ENCODE data around the gene SIX1.

SIX1 gene

DNA sequence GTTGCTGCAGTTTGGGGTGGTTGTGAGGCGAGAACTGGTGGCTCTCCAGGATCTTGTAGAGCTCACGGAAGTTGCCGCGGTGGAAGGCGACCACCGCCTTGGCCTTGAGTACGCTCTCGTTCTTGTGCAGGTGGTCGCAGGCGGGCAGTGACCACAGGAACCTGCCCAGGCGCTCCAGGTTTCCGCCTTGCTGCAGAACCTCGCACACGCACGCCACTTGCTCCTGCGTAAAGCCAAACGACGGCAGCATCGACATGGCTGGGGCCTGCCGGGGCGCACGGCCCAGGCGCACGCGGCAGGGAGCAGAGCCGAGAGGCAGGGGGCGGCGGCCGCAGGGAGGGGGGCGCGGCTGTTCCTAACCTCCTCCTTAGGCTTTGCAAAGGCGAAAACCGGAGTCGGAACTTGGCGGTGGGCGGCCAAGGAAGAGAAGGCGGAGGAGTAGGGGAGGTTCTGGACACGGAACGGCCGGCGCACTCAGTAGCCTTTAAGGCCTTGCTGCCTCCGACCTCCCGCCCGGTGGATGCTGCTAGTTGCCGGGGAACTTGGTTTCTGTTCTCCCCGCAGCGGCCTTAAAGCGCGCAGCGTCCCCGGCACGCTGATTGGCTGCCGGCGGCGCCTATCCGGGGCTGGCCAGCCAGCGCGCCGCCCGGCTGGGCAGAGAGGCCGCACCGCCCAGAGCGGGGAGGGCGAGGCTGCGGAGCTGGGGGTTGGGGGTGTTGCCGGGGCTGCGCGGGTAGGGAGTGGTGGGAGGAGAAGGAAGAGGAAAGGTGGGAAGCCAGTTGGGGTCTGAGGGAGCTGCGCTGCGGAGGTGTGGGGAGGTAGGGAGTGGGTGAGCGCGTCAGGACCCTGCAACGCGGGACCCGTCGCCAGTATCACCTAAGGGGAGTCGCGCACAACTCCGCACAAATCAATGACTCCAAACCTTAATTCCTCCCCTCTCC is at the start of gene SIX1:
TSS of gene SIX1 (minus strand) at position 544 of the 941 bp plus-strand sequence. CDS start at position 256, 288 bp downstream.
- DNase-seq (ENCODE audit: low read depth), result no peak

DNA sequence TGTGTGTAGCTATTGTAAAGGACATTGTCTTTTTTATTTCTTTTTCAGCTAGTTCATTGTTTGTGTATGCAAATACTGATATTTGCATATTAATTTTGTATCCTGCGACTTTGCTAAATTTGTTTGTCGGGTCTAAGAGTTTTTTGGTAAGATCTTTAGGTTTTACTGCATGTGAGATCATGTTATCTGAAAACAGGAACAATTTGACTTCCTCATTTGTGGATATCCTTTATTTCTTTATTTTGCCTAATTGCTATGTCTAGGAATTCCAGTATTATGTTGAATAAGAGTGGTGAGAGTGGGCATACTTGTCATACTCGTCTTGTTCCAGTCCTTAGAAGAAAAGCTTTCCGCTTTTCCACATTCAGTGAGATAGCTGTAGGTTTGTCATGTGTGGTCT is 46.0 kb upstream of the SIX1 start:
- DNase-seq (ENCODE audit: low read depth), result no peak

DNA sequence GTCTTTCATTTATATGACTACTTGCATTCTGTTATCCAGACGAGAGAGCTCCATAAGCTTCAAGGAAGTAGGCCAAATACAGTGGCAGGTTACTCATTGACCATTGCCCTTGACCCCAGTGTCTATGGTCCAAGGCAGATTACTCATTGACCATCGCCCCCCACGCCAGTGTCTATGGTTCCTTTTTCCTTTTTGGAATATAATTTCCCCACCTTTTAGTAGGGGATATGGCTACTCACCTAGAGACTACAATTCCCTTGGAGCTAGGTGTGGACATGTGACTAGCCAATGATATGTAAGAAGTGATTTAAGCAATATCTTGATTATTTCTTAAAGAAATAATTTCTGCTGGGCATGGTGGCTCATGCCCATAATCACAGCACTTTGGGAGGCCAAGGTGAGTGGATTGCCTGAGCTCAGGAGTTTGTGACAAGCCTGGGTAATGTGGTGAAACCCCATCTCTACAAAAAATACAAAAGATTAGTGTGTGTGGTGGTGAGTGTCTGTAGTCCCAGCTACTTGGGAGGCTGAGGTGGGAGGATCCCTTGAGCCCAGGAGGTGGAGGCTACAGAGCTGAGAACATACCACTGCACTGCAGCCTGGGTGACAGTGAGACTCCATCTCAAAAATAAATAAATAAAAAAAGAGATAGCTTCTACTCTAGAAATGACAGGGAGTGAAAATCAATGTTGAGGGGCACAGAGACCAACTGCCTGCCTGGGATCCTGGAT is 42.3 kb upstream of the SIX1 start:
- no peak for DNase-seq (ENCODE audit: low read depth)

DNA sequence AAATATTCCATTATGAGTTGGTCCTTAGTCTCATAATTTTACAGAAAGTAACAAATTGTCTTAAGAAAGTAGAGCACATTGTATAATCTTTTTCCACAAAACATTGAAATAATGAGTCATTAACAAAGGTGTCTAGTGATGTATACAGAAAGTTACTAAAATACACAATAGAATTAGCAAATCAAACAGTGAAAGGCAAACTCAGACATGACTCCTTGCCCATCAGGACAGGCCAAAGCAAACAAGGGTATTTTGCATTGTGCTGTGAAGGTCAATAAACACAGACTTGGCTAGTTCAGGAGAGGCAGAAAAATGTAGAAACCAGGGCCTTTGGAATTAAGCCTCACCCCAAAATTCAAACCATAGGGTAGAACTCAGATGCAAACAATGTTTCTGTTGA is 37.6 kb upstream of the SIX1 start:
- no peak for DNase-seq (ENCODE audit: low read depth)

DNA sequence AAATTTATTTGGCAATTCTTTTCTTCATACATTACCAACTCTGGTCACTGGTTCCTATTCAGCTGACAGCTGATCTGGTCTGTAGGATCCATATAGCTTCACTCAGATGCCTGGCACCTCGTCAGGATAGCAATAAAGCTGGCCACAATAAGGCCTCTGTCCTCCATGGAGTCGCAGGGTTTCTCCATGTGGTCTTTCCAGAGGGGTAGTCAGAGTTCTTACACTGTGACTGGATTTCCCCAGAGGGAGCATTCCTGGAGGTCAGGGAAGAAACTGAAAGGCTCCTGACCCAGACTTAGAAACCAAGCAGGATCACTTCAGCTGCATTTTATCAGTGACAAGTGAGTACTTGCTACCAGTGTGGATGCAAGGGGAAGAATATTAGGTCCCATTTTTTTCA is 34.9 kb upstream of the SIX1 start:
- DNase-seq (ENCODE audit: low read depth), result no peak

DNA sequence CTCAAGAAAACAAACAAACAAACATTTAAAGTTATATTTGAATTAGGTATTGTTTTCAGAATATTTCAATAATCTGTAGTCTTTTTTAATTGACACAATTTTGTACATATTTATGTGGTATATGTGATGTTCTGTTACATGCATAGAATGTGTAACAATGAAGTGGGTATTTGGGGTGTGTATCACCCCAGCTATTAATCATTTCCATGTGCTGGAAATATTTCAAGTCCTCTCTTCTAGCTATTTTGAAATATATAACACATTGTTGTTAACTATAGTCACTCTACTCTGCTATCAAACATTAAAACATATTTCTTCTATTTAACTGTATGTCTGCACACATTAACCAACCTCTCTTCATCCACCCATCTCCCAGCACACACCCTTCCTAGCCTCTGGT is 32.0 kb upstream of the SIX1 start:
- no peak for DNase-seq (ENCODE audit: low read depth)

DNA sequence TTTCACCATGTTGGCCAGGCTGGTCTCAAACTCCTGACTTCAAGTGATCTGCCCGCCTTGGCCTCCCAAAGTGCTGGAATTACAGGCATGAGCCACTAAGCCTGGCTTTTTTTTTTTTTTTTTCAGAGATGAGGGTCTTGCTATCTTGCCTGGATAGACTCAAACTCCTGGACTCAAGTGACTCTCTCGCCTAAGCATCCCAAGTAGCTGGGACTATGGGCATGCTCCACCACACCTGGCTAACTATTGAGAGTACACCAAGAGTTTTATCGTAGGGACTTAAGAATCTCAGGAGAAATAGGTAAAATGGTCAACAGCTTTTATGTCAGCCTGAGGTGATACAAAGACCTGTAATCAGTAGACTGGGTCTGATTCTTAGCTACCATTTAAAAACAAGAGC is 31.2 kb upstream of the SIX1 start:
- no peak for DNase-seq (ENCODE audit: low read depth)

DNA sequence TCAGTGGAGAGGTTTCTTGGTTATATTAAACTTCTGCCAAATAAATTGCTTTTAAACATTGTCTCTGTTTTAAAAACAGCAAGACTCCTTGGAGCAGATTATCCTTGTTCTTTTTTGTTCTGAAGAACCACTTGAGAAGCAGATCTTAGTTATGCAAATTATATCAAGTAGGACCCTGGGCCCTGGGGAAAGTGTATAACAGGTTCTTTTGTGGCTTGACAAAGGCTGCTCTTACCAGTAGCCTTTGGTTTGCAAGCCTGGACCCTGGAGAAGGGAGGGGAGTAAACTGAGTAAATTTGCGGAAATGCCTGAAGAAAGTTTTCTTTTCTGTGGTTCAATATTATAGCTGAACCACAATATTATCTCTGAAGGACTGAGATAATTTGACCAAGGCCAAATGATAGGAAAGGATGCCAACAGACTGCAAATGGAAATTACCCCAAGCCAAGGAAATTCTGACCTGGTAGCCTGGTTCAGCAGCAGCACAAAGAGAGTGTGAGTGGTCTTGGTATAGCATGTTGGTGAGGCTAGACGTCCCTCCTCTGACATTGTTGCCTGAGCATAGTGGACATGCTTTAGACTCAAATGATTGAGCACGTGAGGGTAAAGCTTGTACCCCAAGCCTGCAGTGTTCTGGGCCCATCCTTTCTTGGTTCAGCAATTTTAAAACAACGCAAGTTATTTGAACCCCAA is 30.4 kb upstream of the SIX1 start:
- no peak for DNase-seq (ENCODE audit: low read depth)

DNA sequence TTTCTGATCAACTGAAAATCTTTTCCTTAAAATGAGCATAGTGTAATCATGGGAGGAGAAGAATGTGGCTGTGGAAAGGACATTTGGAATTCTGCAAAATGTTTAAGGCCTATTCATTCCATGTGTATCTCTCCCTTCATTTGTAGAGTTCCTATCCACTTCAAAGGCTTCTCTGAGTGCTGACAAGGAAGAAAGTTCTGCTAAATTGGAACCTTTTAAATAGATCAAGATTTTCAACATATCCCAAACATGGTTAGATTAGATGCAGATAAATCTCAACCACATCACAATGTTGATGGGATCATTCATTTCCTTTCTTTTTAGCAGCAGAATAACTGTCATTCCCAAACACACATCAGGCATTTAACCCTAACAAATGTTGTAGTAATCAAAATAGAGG is 28.4 kb upstream of the SIX1 start:
- DNase-seq (ENCODE audit: low read depth), result no peak

DNA sequence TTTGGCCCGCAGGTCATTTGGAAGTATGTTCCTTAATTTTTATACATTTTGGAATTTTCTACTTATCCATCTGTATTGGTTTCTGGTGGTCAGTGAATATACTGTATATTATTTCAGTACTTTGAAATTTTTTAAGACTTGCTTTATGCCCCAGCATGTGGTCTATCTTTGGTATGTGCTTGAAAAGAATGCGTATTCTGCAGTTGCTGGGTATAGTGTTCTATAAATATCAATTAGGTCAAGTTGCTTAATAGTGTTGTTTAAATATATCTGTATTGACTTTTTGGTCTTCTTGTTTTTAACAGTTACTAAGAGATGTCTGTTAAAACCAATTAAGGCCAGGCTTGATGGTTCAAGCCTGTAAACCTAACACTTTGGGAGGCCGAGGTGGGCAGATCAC is 21.7 kb upstream of the SIX1 start:
- no peak for DNase-seq (ENCODE audit: low read depth)

DNA sequence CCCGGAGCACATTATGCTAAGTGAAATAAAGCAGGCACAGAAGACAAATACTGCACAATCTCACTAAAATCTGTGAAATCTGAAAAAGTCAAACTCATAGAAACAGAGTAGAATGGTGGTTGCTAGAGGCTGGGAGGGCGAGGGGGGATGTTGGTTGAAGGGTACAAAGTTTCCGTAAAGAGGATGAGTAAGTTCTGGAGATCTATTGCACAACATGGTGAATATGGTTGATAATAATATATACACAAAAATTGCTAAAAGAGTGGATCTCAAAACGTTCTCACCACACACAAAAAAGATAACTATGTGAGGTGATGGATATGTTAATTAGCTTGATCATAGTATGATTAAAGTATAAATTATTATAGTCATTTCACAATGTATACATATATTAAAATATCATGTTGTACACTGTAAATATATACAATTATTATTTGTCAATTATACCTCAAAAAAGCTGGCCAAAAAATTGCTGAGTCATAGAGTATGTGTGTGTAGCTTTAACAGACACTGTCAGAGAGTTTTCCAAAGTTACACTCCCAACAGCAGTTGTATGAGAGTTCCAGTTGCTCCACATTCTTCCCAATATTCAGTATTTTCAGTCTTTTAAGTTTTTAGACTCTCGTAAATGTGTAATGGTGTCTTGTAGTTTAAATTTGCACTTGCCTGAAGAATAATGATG is 19.3 kb upstream of the SIX1 start:
- no peak for DNase-seq (ENCODE audit: low read depth)

DNA sequence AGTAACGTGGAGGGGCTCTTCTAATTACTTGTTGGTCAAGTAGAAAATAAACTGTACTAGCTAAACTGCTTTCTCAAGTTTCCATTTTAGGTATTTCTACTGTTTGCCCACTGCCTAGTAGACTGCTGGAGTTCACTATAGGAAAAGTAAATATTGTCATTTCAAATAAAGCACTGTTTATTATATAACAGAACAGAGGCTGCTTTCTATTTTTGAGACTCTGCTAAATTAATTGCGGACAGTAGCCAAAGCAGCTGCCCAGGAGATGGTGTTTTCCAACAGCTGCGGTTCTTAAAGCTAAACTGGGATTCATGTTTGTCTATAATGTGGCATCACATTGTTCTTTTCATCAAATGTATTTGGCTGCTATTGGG is 15.9 kb upstream of the SIX1 start:
- DNase-seq (ENCODE audit: low read depth), result no peak

DNA sequence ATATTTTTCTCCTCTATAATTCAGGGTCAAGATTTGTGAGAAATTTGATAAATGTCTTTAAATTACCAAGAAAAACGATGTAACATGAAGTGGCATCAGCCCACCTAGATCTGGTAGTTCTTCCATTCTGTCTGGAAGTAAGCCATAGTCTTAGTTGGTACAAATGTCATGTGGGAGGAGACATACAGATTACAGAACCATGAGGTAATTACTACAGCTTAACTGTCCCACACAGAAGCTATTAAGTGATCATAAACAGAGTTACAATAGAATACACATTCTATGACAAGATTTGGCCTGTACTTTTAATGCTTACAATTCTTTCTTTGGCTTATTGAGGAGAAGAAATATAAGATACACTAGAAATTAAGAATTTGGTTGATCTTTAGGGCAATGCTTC is 13.7 kb upstream of the SIX1 start:
- DNase-seq (ENCODE audit: low read depth), result no peak

DNA sequence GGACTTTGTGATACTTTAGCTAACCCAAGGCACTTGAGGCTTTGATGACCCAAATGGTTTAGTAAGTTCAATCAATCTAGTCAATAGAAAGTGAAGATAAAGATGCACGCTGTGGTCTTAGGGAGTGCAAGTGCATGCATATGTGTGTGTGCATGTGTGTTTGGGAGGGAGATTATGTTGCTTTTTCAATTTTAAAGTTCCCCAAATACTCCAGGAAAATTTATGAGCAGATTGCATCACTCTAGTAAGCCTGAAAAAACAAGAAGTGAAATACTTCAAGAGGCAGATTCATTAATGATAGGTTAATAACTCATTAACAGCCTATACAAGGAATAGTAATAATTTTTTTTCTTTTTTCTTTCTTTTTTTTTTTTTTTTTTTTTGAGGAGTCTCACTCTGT is 12.4 kb upstream of the SIX1 start:
- DNase-seq (ENCODE audit: low read depth), result no peak

DNA sequence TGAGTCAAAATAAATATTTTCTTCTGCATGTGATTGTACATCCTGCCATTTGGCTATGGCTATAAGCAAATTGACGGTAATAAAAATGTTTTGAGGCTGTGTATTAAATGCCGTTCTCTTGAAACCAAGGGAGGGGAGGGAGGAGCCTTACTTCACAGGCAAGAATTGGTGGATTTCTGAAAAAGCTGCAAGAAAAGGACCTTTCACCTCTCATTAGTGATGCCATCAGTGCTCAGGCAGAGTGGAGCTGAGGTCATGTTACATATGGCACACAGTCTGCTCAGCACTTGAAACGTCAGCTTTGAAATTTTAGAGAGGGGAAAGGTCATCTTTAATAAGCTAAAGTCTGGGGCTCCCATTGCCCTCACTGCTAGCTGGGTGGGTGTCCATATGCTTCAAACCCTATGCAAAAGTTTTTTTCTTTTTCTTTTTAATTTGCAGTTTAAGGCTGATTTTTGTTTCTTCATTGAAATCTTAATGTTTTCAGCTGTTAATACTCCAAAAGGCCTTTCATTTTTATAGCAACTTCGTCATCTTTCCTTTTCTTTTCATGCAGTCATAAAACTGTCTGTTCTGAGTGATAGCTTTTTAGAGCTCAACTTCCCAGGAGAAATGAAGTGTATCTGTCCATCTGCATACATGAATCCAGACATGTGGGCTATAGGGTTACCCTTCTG is 9.8 kb upstream of the SIX1 start:
- DNase-seq (ENCODE audit: low read depth), result no peak

DNA sequence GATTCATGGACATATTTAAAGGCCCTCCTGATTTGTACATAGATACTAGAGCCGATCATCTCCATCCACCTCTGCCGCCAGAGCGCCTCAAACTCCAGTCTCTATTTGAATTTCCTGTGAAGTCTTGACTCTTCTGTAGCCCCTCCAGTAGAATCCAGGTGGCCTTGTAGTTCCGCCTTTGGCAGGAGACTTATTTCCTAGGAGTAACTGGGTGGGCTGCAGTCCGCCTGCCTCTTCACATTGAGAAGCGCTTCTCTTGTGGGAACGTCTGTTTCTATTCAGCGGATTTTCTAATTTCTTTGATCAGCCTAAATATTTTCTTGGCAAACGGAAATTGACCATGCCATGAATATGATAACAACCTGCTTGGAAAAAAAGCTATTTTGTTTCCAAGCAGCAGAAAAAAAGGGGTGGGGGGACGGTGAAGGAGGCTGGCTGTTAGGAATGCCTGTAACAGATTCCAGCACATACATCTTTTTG is 9.0 kb upstream of the SIX1 start:
- no peak for DNase-seq (ENCODE audit: low read depth)

DNA sequence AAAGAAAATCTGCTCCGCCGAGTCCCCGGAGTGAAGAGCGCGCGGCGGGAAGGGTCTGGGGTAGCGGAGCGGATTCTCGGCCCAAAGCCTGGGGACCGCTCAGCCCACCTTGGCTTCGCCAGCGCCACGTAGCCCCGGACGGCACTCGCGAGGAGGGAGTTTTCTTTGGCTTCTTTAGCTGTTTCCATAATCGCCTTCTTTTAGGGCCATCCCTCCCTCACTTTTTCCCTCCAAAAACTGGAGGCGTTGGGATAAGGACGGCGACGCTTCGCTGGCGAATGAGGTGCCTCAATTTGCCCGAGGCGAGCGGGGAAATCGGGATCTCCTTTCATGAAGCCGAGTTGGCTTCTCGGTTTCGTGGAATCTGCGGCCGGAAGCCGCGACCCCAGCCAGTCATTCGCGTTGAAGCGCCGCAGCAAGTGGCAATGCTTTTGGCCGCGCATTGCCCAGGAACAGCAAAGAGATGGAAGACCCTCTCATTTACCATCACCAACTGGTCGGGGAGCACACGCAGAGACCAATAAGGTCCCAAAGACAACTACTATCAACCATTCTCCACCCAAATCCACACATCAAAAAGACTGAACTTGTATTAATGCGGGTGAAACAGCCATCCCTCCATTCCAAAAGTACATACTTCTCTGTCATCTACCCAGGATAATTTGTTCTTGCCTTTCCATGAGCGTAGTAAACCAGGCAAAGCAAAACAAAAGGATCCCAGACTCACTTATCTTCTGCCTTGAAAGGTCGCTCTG is 8.4 kb upstream of the SIX1 start:
- no peak for DNase-seq (ENCODE audit: low read depth)

DNA sequence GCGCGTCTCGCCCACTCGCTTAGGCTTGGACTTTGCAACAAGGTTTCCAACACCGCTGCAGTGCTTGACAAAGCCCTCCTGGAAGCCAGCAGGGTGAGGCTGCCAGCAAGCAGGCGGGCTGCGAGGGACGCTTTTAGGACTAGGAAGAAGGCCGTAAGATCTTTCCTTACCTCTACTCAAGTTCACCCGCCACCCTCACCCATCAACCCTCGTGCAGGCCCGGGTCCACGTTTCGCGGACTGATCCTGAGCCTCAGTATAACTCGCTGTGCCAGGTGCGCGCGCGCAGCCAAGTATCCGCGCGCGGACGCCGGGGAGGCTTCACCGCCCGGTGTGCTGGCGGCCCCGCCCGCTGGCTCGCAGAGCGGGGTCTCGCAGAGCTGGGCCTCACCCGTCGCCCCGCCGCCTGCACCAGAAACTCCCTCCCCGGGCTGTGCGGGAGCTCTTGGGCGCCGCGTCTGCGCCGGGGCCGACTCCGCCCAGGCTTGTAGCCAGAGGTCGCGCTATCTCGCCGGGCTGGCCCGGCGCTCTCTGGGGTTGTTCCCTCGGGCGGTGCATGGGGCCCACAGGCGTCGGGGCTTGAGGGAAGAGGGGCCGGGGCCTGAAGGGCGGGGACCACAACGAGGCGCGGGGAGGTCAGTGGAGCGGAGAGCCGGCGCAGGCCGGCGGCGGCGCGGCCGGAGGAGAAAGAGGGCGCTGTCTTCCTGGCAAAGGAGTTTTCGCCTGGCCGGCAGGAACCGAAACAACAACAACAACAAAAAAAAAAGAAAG is 7.6 kb upstream of the SIX1 start:
- DNase-seq (ENCODE audit: low read depth), result no peak

DNA sequence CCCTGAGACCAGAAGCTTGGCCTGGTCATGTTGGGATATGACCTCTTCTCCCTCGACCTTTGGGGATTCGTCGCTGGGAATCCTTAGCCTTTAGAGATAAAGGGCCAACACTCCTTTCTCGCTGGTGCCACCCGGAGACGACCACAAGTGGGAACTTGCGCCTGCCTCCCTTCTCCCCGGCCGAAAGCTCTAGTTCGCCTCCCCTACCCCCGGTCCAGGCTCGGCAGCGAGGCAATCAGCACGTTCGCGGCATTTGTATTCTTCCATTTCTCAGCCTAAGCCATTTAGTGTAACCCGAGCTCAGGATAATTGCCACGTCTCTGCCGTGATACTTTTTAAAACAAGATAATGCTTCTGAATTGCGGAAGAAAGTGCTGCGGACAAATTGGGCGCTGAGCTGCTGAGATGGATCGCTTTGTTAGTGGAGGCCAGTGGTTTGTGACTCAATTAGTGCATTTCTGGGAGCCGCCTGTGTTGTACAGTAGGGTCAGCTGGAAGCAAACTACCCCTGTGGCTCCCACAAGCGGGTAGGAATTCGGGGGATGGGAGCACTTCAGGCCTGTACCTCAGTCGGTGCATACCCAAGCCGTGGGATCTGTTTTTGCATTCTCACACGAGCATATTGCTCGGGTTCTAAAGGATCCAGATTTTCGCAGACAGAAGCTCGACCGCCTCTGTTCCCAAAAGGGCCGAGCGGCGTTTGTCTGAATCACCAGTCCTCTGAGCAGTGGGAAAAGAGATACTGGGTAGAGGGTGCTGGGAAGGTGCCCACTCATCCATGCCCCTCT is 6.8 kb upstream of the SIX1 start:
- no peak for DNase-seq (ENCODE audit: low read depth)
